Tibial nerve (tissue), 4 donors: ENCODE measurements around the gene AHNAK.
"Not testable (repeated sequence)": the region's sequence is repeated elsewhere in the genome, so short reads cannot be mapped to it uniquely, and the experiment has no call there.

ENCODE experiments used
- EP300 ChIP-seq, 2 donors: sonication (generic); formaldehyde crosslinking; IDR thresholded peaks; one replicate each; pipeline ENCODE4 v1.6.1; 2017; ENCODE audit warnings: antibody characterized with exemption in 2 of 2, mild to moderate bottlenecking in 1 of 2
- POLR2A ChIP-seq, 2 donors: fragments of 450-650 bp; IDR thresholded peaks; one replicate each; pipeline ENCODE4 v1.6.1; 2017; ENCODE audit warnings: antibody characterized with exemption in 2 of 2, mild to moderate bottlenecking in 2 of 2, moderate library complexity in 2 of 2
- TF ChIP-seq, protein P1 (sequence below), 5 experiments: fragments of 200-600 bp in 3 of 5; fragments of 450-650 bp in 2 of 5; sonication (generic) in 3 of 5; IDR thresholded peaks; one replicate each; pipeline ENCODE4 v1.5.1; 2016 to 2019; ENCODE audit warnings: antibody characterized with exemption in 5 of 5, mild to moderate bottlenecking in 3 of 5, moderate library complexity in 2 of 5

DNA sequence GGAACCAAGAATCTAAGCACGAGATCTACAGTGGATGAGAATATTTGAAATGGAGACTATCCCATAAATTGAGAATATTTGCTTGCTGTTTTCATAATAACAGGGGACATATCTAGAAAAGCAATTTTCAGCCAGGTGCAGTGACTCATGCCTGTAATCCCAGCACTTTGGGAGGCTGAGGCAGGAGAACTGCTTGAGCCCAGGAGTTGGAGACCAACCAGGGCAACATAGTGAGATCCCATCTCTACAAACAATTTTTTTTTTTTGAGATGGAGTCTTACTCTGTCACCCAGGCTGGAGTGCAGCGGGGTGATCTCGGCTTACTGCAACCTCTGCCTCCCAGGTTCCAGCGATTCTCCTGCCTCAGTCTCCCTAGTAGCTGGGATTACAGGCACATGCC lies 35.1 kb upstream of the AHNAK start:
- TF ChIP-seq, protein P1, sequence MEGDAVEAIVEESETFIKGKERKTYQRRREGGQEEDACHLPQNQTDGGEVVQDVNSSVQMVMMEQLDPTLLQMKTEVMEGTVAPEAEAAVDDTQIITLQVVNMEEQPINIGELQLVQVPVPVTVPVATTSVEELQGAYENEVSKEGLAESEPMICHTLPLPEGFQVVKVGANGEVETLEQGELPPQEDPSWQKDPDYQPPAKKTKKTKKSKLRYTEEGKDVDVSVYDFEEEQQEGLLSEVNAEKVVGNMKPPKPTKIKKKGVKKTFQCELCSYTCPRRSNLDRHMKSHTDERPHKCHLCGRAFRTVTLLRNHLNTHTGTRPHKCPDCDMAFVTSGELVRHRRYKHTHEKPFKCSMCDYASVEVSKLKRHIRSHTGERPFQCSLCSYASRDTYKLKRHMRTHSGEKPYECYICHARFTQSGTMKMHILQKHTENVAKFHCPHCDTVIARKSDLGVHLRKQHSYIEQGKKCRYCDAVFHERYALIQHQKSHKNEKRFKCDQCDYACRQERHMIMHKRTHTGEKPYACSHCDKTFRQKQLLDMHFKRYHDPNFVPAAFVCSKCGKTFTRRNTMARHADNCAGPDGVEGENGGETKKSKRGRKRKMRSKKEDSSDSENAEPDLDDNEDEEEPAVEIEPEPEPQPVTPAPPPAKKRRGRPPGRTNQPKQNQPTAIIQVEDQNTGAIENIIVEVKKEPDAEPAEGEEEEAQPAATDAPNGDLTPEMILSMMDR (IDR thresholded peaks at IDR 0.05): not testable (repeated sequence)
- TF ChIP-seq EP300, POLR2A (IDR thresholded peaks at IDR 0.05): not testable (repeated sequence)
